ENCODE data around the gene TEX101.

TEX101 gene

GRCh38 chr19:43444531-43445287 lies 30.0 kb downstream of the TEX101 start:
- ChIA-PET POLR2A (interaction anchor here (0.6 kb wide), 1 partner anchor 19 kb away, joined by 9 read pairs; no protein-coding TSS in a partner anchor), CTCF (interaction anchor here (0.6 to 12.5 kb wide), 11 partner anchors 8 to 416 kb away, joined by 3 to 749 read pairs (median 4); partner anchors contain the start of genes ETHE1, LYPD3 and PHLDB3)
- Histone ChIP-seq H3K4me3 (ENCODE audit: low read depth, low read length) (no peak overlapping the region), H3K27ac (ENCODE audit: extremely low read depth, low read depth, low read length) (no peak overlapping the region), H3K4me1 (ENCODE audit: control insufficient read depth, insufficient read depth, low read length) (no peaks in the 10 kb centered on the region), H3K9me3 (ENCODE audit: control insufficient read depth, insufficient read depth, low read depth, low read length) (peaks cover under 1% of the 10 kb centered on the region), H3K36me3 (ENCODE audit: control insufficient read depth in 2 of 2, insufficient read depth in 1 of 2, low read length in 2 of 2) (no peaks in the 10 kb centered on the region; a peak in 1 of 3 replicates)
- TF ChIP-seq ZNF266 (tag by site-specific recombination; IDR thresholded peaks at IDR 0.05; ENCODE audit: low read depth), result no peak
- no peak for TF ChIP-seq ZNF350 (tag by site-specific recombination; IDR thresholded peaks at IDR 0.05)
- no peak for TF ChIP-seq ZNF639 (tag by site-specific recombination; IDR thresholded peaks at IDR 0.05)
- TF ChIP-seq ZNF362 (tag by site-specific recombination; IDR thresholded peaks at IDR 0.05), result no peak
- TF ChIP-seq ZNF391 (tag by site-specific recombination; IDR thresholded peaks at IDR 0.05; ENCODE audit: borderline replicate concordance, low read depth), result no peak
- TF ChIP-seq ZNF18 (tag by site-specific recombination; IDR thresholded peaks at IDR 0.05), result no peak
- no peak for TF ChIP-seq ZNF707 (tag by site-specific recombination; IDR thresholded peaks at IDR 0.05)
- no peak for TF ChIP-seq ZNF398 (tag by site-specific recombination; IDR thresholded peaks at IDR 0.05)
- TF ChIP-seq ZSCAN5A (tag by site-specific recombination; IDR thresholded peaks at IDR 0.05), result no peak
- no peak for TF ChIP-seq ZNF202 (tag by site-specific recombination; IDR thresholded peaks at IDR 0.05; ENCODE audit: borderline replicate concordance)
- no peak for TF ChIP-seq ZFP3 (tag by site-specific recombination; IDR thresholded peaks at IDR 0.05; ENCODE audit: low read depth)
- no peak for TF ChIP-seq ZNF157 (tag by site-specific recombination; IDR thresholded peaks at IDR 0.05)
- no peak for TF ChIP-seq OVOL3 (tag by site-specific recombination; IDR thresholded peaks at IDR 0.05)
- TF ChIP-seq KLF7 (tag by site-specific recombination; IDR thresholded peaks at IDR 0.05; ENCODE audit: borderline replicate concordance), result no peak
- no peak for TF ChIP-seq REST (tag by site-specific recombination; IDR thresholded peaks at IDR 0.05)
- TF ChIP-seq ZNF645 (tag by site-specific recombination; IDR thresholded peaks at IDR 0.05), result no peak

Measured in HEK293 (cell line).